Upper lobe of left lung (tissue), 6 donors: ENCODE measurements around the gene PRKCZ. TPM values are rescaled to one million over a fixed set of nuclear protein-coding genes. Genes with fewer than 3 reads are reported as not detected.
A peak's percentile ranks its signal among the peaks of the same experiment; 100 is the strongest.
"Not testable (repeated sequence)": the region's sequence is repeated elsewhere in the genome, so short reads cannot be mapped to it uniquely, and the experiment has no call there.

Experiments used
- ATAC-seq, 2 donors: fragments of 200-7000 bp; cut with Tn5 transposase; one replicate each; pipeline ENCODE4 v1.9.1; 2022; ENCODE audit warnings: mild to moderate bottlenecking in 2 of 2, moderate library complexity in 2 of 2; ENCODE audit not compliant: low FRiP score in 2 of 2
- DNase-seq, 2 donors: peaks; one replicate each; pipeline ENCODE4 v3.0.0-alpha.2; 2019 to 2020
- H3K27ac ChIP-seq, 4 donors: fragments of 200-600 bp; sonication (generic); one replicate each; pipeline ENCODE4 v1.5.1; 2016 to 2019
- H3K27me3 ChIP-seq, 4 donors: fragments of 200-600 bp; sonication (generic); one replicate each; pipeline ENCODE4 v1.5.1; 2017 to 2019
- H3K36me3 ChIP-seq, 4 donors: fragments of 200-600 bp; sonication (generic); one replicate each; pipeline ENCODE4 v1.5.1; 2016 to 2019
- H3K4me1 ChIP-seq, 4 donors: fragments of 200-600 bp; sonication (generic); one replicate each; pipeline ENCODE4 v1.5.1; 2018 to 2019
- H3K4me3 ChIP-seq, 4 donors: fragments of 200-600 bp; sonication (generic); one replicate each; pipeline ENCODE4 v1.5.1; 2017 to 2019; ENCODE audit warnings: mild to moderate bottlenecking in 2 of 4, moderate library complexity in 1 of 4
- H3K9me3 ChIP-seq, 4 donors: fragments of 200-600 bp; sonication (generic); one replicate each; pipeline ENCODE4 v1.5.1; 2018 to 2019
- EP300 ChIP-seq, 4 donors: sonication (generic); formaldehyde crosslinking; IDR thresholded peaks; one replicate each; pipeline ENCODE4 v1.5.1; 2017; ENCODE audit warnings: antibody characterized with exemption in 4 of 4, control low read depth in 2 of 4
- POLR2A ChIP-seq, 4 donors: fragments of 450-650 bp; IDR thresholded peaks; one replicate each; pipeline ENCODE4 v1.5.1; 2016 to 2017; ENCODE audit warnings: antibody characterized with exemption in 4 of 4, mild to moderate bottlenecking in 2 of 4
- POLR2AphosphoS5 ChIP-seq, 2 donors: sonication (generic); formaldehyde crosslinking; IDR thresholded peaks; one replicate each; pipeline ENCODE4 v1.5.1; 2017; ENCODE audit warnings: antibody characterized with exemption in 2 of 2
- WGBS, 2 donors: methylation state at CpG; one replicate each; pipeline ENCODE4 v1.1.5; 2017 to 2018; 5-methylcytosine and 5-hydroxymethylcytosine counted together
- total RNA-seq, 6 donors: library from RNA; depleted of rRNA in 4 of 6; stranded (reverse); fragments of >200 nt in 4 of 6; gene quantifications; one replicate each; pipeline versions ENCODE4 v1.1.0 to v1.2.1, GENCODE V29; 2016 to 2021
- TF ChIP-seq, protein P1 (sequence below), 6 experiments: fragments of 450-650 bp in 4 of 6; fragments of 200-600 bp in 2 of 6; sonication (generic) in 2 of 6; IDR thresholded peaks; one replicate each; pipeline ENCODE4 v1.5.1; 2016 to 2019; ENCODE audit warnings: antibody characterized with exemption in 6 of 6
- donor health status: DM: no; HTN: no; CAD: no; lungs with moderate emphysema.
- donor health status: DM: no; HTN: yes; CAD: no; lungs with severe emphysema.

The PRKCZ gene
- total RNA-seq, 6 donors from 2014 or later = 107 to 169 (median 138) TPM

DNA sequence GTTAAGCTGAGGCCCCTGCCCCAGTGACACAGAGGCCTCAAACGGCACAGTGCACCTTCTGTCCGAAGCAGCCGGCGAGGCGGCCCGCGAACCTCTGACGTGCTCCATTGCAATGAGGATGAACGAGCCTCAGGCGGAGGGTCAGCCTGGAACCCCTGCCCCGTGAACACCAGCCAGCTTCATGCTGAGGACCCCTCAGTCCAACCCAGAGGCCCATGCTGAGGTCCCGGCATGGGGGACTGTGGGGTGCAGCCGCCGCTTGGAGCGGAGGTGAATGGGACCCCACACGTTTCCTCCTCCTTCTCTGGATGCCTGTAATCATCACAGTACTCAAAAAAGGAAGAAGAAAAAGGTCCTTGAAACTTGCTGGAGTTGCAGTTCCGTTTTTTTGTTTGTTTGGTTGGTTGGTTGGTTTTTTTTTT, 62.1 kb downstream of the PRKCZ start:
- no peak overlapping the region for H3K27ac ChIP-seq
- no peaks in the 10 kb centered on the region for H3K9me3 ChIP-seq
- TF ChIP-seq EP300 (IDR thresholded peaks at IDR 0.05) (no peak), POLR2A (IDR thresholded peaks at IDR 0.05) (no peak), POLR2AphosphoS5 (IDR thresholded peaks at IDR 0.05) (no peak)
- TF ChIP-seq, protein P1, sequence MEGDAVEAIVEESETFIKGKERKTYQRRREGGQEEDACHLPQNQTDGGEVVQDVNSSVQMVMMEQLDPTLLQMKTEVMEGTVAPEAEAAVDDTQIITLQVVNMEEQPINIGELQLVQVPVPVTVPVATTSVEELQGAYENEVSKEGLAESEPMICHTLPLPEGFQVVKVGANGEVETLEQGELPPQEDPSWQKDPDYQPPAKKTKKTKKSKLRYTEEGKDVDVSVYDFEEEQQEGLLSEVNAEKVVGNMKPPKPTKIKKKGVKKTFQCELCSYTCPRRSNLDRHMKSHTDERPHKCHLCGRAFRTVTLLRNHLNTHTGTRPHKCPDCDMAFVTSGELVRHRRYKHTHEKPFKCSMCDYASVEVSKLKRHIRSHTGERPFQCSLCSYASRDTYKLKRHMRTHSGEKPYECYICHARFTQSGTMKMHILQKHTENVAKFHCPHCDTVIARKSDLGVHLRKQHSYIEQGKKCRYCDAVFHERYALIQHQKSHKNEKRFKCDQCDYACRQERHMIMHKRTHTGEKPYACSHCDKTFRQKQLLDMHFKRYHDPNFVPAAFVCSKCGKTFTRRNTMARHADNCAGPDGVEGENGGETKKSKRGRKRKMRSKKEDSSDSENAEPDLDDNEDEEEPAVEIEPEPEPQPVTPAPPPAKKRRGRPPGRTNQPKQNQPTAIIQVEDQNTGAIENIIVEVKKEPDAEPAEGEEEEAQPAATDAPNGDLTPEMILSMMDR (IDR thresholded peaks at IDR 0.05) = no peak
- DNase-seq (peak in 1 of 2 donors; percentile 81), ATAC-seq (peak in 1 of 2 donors; percentile 29)
- no peak overlapping the region for H3K4me3 ChIP-seq
- no peaks in the 10 kb centered on the region for H3K27me3 ChIP-seq
- 48 to 73% methylated on average over 2 to 17 of the region's 17 CpGs for WGBS, 2 donors
- peaks cover 0 to 10% (median 3%) of the 10 kb centered on the region in 4 donors for H3K4me1 ChIP-seq
- H3K36me3 ChIP-seq = peaks cover 0 to 1% (median 0%) of the 10 kb centered on the region in 4 donors

DNA sequence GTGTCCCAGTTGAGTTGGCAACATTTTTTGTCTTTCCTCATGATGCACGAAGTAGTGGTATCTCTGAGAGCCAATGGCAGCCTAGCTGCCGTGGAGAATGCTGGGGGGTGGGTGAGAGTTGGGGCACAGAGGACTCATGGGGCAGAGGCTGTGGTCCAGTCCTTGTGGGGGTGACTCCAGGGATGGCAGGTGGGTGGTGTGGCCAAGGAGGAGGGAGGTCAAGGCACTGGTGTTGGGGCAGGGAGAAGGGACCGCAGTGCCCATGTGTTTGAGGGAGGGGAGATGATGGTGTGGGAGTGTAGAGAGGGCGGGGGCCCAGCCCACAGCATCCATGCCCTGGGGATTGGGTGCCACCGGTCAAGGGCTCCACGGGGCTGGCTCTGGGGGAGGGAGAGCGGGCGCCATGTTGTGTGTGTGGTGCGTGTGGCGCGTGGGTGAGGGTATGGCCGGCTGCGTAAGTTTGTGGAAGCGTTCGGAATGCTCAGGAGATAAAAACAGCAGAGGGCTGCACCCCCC, 63.5 kb downstream of the PRKCZ start:
- TF ChIP-seq POLR2A (IDR thresholded peaks at IDR 0.05) (no peak), POLR2AphosphoS5 (IDR thresholded peaks at IDR 0.05) (no peak), EP300 (IDR thresholded peaks at IDR 0.05) (no peak)
- TF ChIP-seq, protein P1 (IDR thresholded peaks at IDR 0.05) = no peak
- ATAC-seq (no peak), DNase-seq (peak in 1 of 2 donors; percentile 44)
- Histone ChIP-seq H3K27me3 (no peaks in the 10 kb centered on the region), H3K4me1 (no peaks in the 10 kb centered on the region), H3K4me3 (no peak overlapping the region), H3K9me3 (no peaks in the 10 kb centered on the region), H3K27ac (no peak overlapping the region), H3K36me3 (no peaks in the 10 kb centered on the region)
- 94 to 97% methylated on average over 15 of the region's 15 CpGs for WGBS, 2 donors

DNA sequence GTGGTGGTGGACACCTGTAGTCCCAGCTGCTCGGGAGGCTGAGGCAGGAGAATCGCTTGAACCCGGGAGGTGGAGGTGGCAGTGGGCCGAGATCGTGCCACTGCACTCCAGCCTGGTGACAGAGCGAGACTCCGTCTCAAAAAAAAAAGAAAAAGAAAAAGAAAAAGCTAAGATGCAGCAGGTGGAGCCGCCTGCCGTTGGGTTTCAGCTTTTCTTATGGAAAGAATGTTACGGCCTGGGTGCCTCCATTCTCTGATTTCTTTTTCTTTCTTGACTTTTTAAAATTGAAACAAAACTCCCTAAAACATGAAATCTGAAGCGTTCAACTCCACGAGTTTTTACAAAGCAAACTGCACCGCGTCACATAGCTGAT, 64.4 kb downstream of the PRKCZ start:
- WGBS, 2 donors = 91 to 93% methylated on average over 14 of the region's 14 CpGs
- H3K4me3 ChIP-seq, H3K4me1 ChIP-seq, H3K27ac ChIP-seq, H3K36me3 ChIP-seq, H3K9me3 ChIP-seq, ATAC-seq, H3K27me3 ChIP-seq: not testable (repeated sequence)
- DNase-seq = peak in 1 of 2 donors; percentile 7

DNA sequence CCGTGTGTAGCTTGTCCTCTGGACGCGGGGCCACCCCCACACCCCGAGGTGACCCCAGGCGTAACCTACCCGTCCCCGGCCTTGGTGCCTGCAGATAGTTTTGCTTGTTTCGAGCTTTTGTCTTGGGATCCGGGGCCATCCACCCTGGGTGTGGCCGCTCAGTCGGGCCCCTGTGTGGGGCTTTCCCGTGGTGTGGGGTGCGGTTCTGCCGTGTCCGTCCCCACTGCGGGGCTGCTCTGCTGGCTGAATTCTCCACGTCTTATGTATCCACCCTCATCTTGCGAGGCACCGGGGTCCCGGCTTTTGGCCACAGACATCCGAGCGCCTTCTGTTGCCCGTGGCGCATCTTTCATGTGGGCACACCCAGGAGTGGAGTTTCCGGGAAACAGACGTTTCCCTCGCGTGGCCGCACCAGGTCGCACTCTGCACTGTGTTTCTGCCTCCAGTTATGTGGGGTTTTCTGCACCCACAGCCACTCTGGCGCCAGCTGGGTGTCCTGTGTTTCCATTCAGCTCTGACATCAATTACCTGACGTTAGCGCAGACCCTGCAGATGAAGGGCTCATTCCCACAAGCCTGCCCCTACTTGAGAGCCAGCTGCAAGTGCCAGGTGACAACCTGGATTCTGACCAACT, 64.9 kb downstream of the PRKCZ start:
- 87 to 91% methylated on average over 31 to 33 of the region's 33 CpGs for WGBS, 2 donors
- no peak for ATAC-seq
- TF ChIP-seq POLR2A (IDR thresholded peaks at IDR 0.05) (no peak), POLR2AphosphoS5 (IDR thresholded peaks at IDR 0.05) (no peak), EP300 (IDR thresholded peaks at IDR 0.05) (no peak)
- TF ChIP-seq, protein P1 (IDR thresholded peaks at IDR 0.05) = no peak
- DNase-seq = peak in 1 of 2 donors; percentile 75
- no peak overlapping the region for H3K4me3 ChIP-seq
- H3K27me3 ChIP-seq = no peaks in the 10 kb centered on the region
- no peaks in the 10 kb centered on the region for H3K4me1 ChIP-seq
- H3K27ac ChIP-seq = no peak overlapping the region
- H3K36me3 ChIP-seq = no peaks in the 10 kb centered on the region
- H3K9me3 ChIP-seq = no peaks in the 10 kb centered on the region

DNA sequence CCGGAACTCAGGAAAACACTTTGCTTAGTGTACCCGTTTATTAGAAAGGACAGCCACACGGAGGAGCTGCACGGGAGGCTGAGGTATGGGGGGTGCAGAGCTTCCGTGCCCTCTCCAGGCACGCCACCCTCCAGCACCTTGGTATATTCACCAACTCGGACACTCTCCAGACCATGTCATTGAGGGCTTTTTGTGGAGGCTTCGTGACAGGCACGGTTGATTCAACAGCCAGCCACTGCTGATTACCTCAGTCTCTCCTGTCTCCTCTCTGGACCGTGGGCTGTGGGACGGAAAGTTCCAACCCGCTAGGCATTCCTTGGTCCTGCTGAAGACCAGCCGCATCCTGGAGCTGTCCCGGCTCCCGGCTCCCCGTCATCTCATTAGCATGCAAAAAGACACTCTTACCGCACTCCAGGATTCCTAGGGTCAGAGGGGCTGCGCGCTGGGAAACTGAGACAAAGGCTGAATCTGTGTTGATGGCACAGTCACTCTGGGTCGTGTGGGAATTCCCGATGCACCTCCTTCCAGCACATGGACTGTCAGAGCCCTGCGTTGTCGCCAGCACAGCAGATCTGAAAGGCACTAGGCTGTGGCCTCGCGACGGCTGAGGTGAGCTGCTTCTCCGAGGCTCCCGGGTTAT, 65.6 kb downstream of the PRKCZ start:
- Histone ChIP-seq H3K36me3 (no peaks in the 10 kb centered on the region), H3K9me3 (no peaks in the 10 kb centered on the region), H3K27ac (no peak overlapping the region), H3K27me3 (no peaks in the 10 kb centered on the region), H3K4me1 (no peaks in the 10 kb centered on the region), H3K4me3 (no peak overlapping the region)
- TF ChIP-seq, protein P1 (IDR thresholded peaks at IDR 0.05) = no peak
- TF ChIP-seq POLR2A (IDR thresholded peaks at IDR 0.05) (no peak), POLR2AphosphoS5 (IDR thresholded peaks at IDR 0.05) (no peak), EP300 (IDR thresholded peaks at IDR 0.05) (no peak)
- peak in 1 of 2 donors; percentile 32 for DNase-seq
- ATAC-seq = no peak
- 65% methylated on average over 20 to 25 of the region's 28 CpGs for WGBS, 2 donors
